Stomach (tissue), 9 donors: ENCODE results near the gene MTF2. TPM values are rescaled to one million over a fixed set of nuclear protein-coding genes. Genes with fewer than 3 reads are reported as not detected.

Experiments used
- DNase-seq, 2 donors: peaks; one replicate each; pipeline versions ENCODE4 v3.0.0 to v3.0.0-alpha.2; 2013 to 2019
- H3K27ac ChIP-seq, 5 donors: fragments of 200-600 bp in 4 of 5; sonication (generic) in 4 of 5; one replicate each; pipeline ENCODE4 v1.5.1; 2013 to 2019; ENCODE audit warnings: mild to moderate bottlenecking in 1 of 5, moderate library complexity in 1 of 5
- H3K27me3 ChIP-seq, 3 donors: fragments of 200-600 bp; sonication (generic); one replicate each; pipeline ENCODE4 v1.5.1; 2017 to 2019; ENCODE audit warnings: mixed run types in 1 of 3
- H3K36me3 ChIP-seq, 4 donors: fragments of 200-600 bp; sonication (generic); 1 replicate in 3 of 4; 2 replicates in 1 of 4; pipeline ENCODE4 v1.5.1; 2016 to 2019
- H3K4me1 ChIP-seq, 4 donors: fragments of 200-600 bp; sonication (generic); one replicate each; pipeline ENCODE4 v1.5.1; 2016 to 2019
- H3K4me3 ChIP-seq, 4 donors: fragments of 200-600 bp; sonication (generic) in 3 of 4; one replicate each; pipeline ENCODE4 v1.5.1; 2016 to 2019; ENCODE audit warnings: mild to moderate bottlenecking in 1 of 4
- H3K9me3 ChIP-seq, 4 donors: fragments of 200-600 bp; sonication (generic); one replicate each; pipeline ENCODE4 v1.5.1; 2016 to 2019
- CTCF ChIP-seq, 7 experiments: fragments of 450-650 bp in 4 of 7; fragments of 200-600 bp in 3 of 7; sonication (generic) in 3 of 7; IDR thresholded peaks; one replicate each; pipeline ENCODE4 v1.5.1; 2016 to 2019; ENCODE audit warnings: antibody characterized with exemption in 7 of 7, control low read depth in 2 of 7, mild to moderate bottlenecking in 1 of 7
- EP300 ChIP-seq: sonication (generic); formaldehyde crosslinking; IDR thresholded peaks from one replicate; pipeline ENCODE4 v1.6.1; 2017; ENCODE audit warnings: antibody characterized with exemption
- POLR2A ChIP-seq, 4 donors: fragments of 450-650 bp; IDR thresholded peaks; one replicate each; pipeline ENCODE4 v1.6.1; 2016; ENCODE audit warnings: antibody characterized with exemption in 4 of 4, control low read depth in 2 of 4, mild to moderate bottlenecking in 1 of 4, moderate library complexity in 1 of 4
- POLR2AphosphoS5 ChIP-seq, 3 donors: sonication (generic); formaldehyde crosslinking; IDR thresholded peaks; one replicate each; pipeline ENCODE4 v1.6.1; 2016; ENCODE audit warnings: antibody characterized with exemption in 3 of 3
- WGBS, 5 donors: extraction: QIAGEN DNeasy Blood & Tissue Kit in 3 of 5; methylation state at CpG; one replicate each; pipeline versions ENCODE4 v1.1.5 to v1.1.7; 2013 to 2018; 5-methylcytosine and 5-hydroxymethylcytosine counted together
- intact Hi-C: fragments of 100-400 bp; cut with DNase I; formaldehyde crosslinking; loops from one replicate; pipeline ENCODE4 v1.15.1; 2023; ENCODE audit warnings: low total_unique reads
- polyA plus RNA-seq, 3 donors: library from polyadenylated mRNA; stranded (reverse); fragments of 200-250 nt; gene quantifications; one replicate each; pipeline ENCODE4 v1.2.3, GENCODE V29; 2013
- total RNA-seq, 5 donors: library from RNA; depleted of rRNA; stranded (reverse); fragments of >200 nt; gene quantifications; one replicate each; pipeline versions ENCODE4 v1.1.0 to v1.2.3, GENCODE V29; 2014 to 2016
- donor health status: healthy with polysubstance abuse.
- donor health status: Bipolar disorder and iron deficiency.
- donor health status: healthy.

The MTF2 gene
- total and polyA plus RNA-seq, 8 donors, result 2.3 to 67.6 (median 9.0) TPM

- Histone ChIP-seq H3K36me3 (no peaks in the 10 kb centered on the region), H3K4me3 (no peak overlapping the region), H3K27me3 (no peaks in the 10 kb centered on the region), H3K4me1 (no peaks in the 10 kb centered on the region), H3K27ac (no peak overlapping the region), H3K9me3 (no peaks in the 10 kb centered on the region)
- TF ChIP-seq POLR2A (IDR thresholded peaks at IDR 0.05) (no peak), CTCF (IDR thresholded peaks at IDR 0.05) (no peak), EP300 (no peak), POLR2AphosphoS5 (IDR thresholded peaks at IDR 0.05) (no peak)
- DNase-seq, result no peak
- WGBS, 5 donors, result 60 to 71% (median 63%) methylated on average over 5 of the region's 5 CpGs
- intact Hi-C loops, result no loop called here
Measured at GRCh38 chr1:93033029-93033428, 46.1 kb upstream of the MTF2 start.

DNA sequence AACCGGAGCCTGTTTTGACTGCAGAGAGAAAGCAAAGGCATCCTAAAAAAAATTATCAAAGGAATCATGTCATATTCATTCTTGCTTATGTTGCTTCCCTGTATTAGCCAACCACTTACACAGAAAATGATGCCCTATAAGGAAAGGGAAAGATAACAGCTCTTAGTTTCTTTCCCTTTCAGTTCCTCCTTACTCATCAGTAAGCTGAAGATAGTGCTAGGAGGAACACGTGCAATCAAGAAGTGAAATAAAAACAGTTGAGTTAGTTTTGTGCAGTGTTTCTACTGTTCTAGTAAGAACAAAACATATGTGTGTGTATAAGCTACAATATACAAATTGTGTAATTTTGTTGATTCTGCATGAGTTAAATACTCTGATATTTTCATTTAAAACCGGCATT, 45.3 kb upstream of the MTF2 start:
- WGBS, 5 donors, result 67 to 76% (median 74%) methylated on average over 3 of the region's 3 CpGs

GRCh38 chr1:93034397-93034796, 44.7 kb upstream of the MTF2 start:
- 85 to 100% (median 95%) methylated on average over 1 of the region's 1 CpG for WGBS, 5 donors
- no peaks in the 10 kb centered on the region for H3K36me3 ChIP-seq
- no peak overlapping the region for H3K4me3 ChIP-seq
- H3K27me3 ChIP-seq, result no peaks in the 10 kb centered on the region
- TF ChIP-seq CTCF (IDR thresholded peaks at IDR 0.05), result no peak
- TF ChIP-seq POLR2AphosphoS5 (IDR thresholded peaks at IDR 0.05), result no peak
- TF ChIP-seq EP300, result no peak
- TF ChIP-seq POLR2A (IDR thresholded peaks at IDR 0.05), result no peak
- H3K9me3 ChIP-seq, result no peaks in the 10 kb centered on the region
- DNase-seq, result no peak
- intact Hi-C loops, result no loop called here
- no peaks in the 10 kb centered on the region for H3K4me1 ChIP-seq
- no peak overlapping the region for H3K27ac ChIP-seq

More for the DNA sequence above, 45.3 kb upstream of the MTF2 start:
- H3K27ac ChIP-seq, result no peak overlapping the region
- no peaks in the 10 kb centered on the region for H3K4me1 ChIP-seq
- no peaks in the 10 kb centered on the region for H3K27me3 ChIP-seq
- TF ChIP-seq CTCF (IDR thresholded peaks at IDR 0.05) (no peak), EP300 (no peak), POLR2A (IDR thresholded peaks at IDR 0.05) (no peak), POLR2AphosphoS5 (IDR thresholded peaks at IDR 0.05) (no peak)
- intact Hi-C loops, result no loop called here
- DNase-seq, result no peak
- H3K9me3 ChIP-seq, result no peaks in the 10 kb centered on the region
- no peaks in the 10 kb centered on the region for H3K36me3 ChIP-seq
- H3K4me3 ChIP-seq, result no peak overlapping the region

DNA sequence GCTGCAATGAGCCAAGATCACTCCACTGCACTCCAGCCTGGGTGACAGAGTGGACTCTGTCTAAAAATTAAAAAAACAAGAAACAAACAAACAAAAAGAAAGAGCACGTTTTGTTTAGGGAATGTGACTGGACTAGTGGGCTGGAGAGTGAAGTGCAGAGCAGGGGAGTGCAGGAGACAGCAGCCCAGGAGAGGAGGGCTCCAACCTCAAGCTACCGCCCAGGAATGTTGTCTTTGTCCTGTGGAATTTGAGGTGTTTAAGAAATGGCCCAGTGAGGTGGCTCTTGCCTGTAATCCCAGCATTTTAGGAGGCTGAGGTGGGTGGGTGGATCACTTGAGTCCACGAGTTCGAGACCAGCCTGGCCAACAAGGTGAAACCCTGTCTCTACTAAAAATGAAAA, 42.4 kb upstream of the MTF2 start:
- Histone ChIP-seq H3K4me1 (no peaks in the 10 kb centered on the region), H3K36me3 (no peaks in the 10 kb centered on the region), H3K4me3 (no peak overlapping the region), H3K27me3 (no peaks in the 10 kb centered on the region), H3K9me3 (no peaks in the 10 kb centered on the region), H3K27ac (no peak overlapping the region)
- intact Hi-C loops, result no loop called here
- TF ChIP-seq CTCF (IDR thresholded peaks at IDR 0.05) (no peak), POLR2A (IDR thresholded peaks at IDR 0.05) (no peak), POLR2AphosphoS5 (IDR thresholded peaks at IDR 0.05) (no peak), EP300 (no peak)
- WGBS, 5 donors, result 74 to 77% (median 76%) methylated on average over 4 of the region's 4 CpGs
- no peak for DNase-seq
